OCI-LY1 (cell line): ENCODE measurements around the gene GRM3.

Source experiments
- H2AFZ ChIP-seq: fragments of 200-600 bp; sonication (generic), shearing (Covaris generic); 2 replicates; pipeline ENCODE4 v1.6.0; 2014; ENCODE audit warnings: antibody characterized with exemption, mild to moderate bottlenecking, low read length
- H3F3A ChIP-seq: fragments of 200-600 bp; sonication (generic), shearing (Covaris generic); 2 replicates; pipeline ENCODE4 v1.6.0; 2014; ENCODE audit warnings: mild to moderate bottlenecking, antibody characterized with exemption, low read length, moderate library complexity; ENCODE audit not compliant: insufficient read depth
- H3K27ac ChIP-seq: fragments of 200-600 bp; sonication (generic); 2 replicates; pipeline ENCODE4 v1.5.1; 2014; ENCODE audit warnings: low read length, mixed run types, mild to moderate bottlenecking, low read depth; ENCODE audit not compliant: poor library complexity, severe bottlenecking
- H3K27me3 ChIP-seq: fragments of 200-600 bp; sonication (generic); 2 replicates; pipeline ENCODE4 v1.6.0; 2014; ENCODE audit warnings: antibody characterized with exemption, mild to moderate bottlenecking, low read length, moderate library complexity; ENCODE audit not compliant: insufficient read depth
- H3K36me3 ChIP-seq: fragments of 200-600 bp; sonication (generic); 2 replicates; pipeline ENCODE4 v1.6.1; 2014; ENCODE audit warnings: mild to moderate bottlenecking, antibody characterized with exemption, low read length, moderate library complexity, mixed read lengths; ENCODE audit not compliant: insufficient read depth
- H3K4me1 ChIP-seq: fragments of 200-600 bp; sonication (generic); 2 replicates; pipeline ENCODE4 v1.5.1; 2014; ENCODE audit warnings: mild to moderate bottlenecking, low read length, moderate library complexity; ENCODE audit not compliant: insufficient read depth, severe bottlenecking
- H3K4me2 ChIP-seq: fragments of 200-600 bp; sonication (generic), shearing (Covaris generic); 2 replicates; pipeline ENCODE4 v1.6.1; 2014; ENCODE audit warnings: low read length
- H3K4me3 ChIP-seq: fragments of 200-600 bp; sonication (generic); 2 replicates; pipeline ENCODE4 v1.5.1; 2014; ENCODE audit warnings: low read length, low read depth, mild to moderate bottlenecking, mixed read lengths; ENCODE audit not compliant: poor library complexity, severe bottlenecking
- H3K79me2 ChIP-seq: fragments of 200-600 bp; shearing (Covaris generic); 2 replicates; pipeline ENCODE4 v1.6.1; 2016; ENCODE audit warnings: mixed run types, low read length, mixed read lengths; ENCODE audit not compliant: insufficient read depth
- H3K9ac ChIP-seq: fragments of 200-600 bp; sonication (generic), shearing (Covaris generic); 2 replicates; pipeline ENCODE4 v1.6.1; 2014; ENCODE audit warnings: mild to moderate bottlenecking, low read length, mixed read lengths
- H3K9me2 ChIP-seq: fragments of 200-600 bp; sonication (generic), shearing (Covaris generic); 2 replicates; pipeline ENCODE4 v1.6.1; 2014; ENCODE audit warnings: low read depth, mild to moderate bottlenecking, low read length, mixed read lengths
- H3K9me3 ChIP-seq: fragments of 200-600 bp; shearing (Covaris generic); 2 replicates; pipeline ENCODE4 v1.6.1; 2014; ENCODE audit warnings: low read length, mixed read lengths
- H4K20me1 ChIP-seq: fragments of 200-600 bp; sonication (generic), shearing (Covaris generic); 2 replicates; pipeline ENCODE4 v1.6.0; 2016; ENCODE audit warnings: mild to moderate bottlenecking, low read length; ENCODE audit not compliant: insufficient read depth
- CTCF ChIP-seq: fragments of 200-600 bp; sonication (generic), shearing (Covaris generic); IDR thresholded peaks from 2 replicates; pipeline ENCODE4 v1.5.1; 2017; ENCODE audit warnings: mild to moderate bottlenecking, antibody characterized with exemption, low read length, moderate library complexity, mixed read lengths
- EZH2 ChIP-seq: fragments of 200-600 bp; sonication (generic), shearing (Covaris generic); IDR thresholded peaks from 2 replicates; pipeline ENCODE4 v1.8.0; 2017; ENCODE audit warnings: borderline replicate concordance, mixed run types, mild to moderate bottlenecking, antibody characterized with exemption, low read length, moderate library complexity, mixed read lengths

Gene GRM3

GRCh38 chr7:86900886-86901285, 257.2 kb downstream of the GRM3 start:
- no peak overlapping the region for H3K27ac ChIP-seq
- H3K4me2 ChIP-seq, result no peak overlapping the region
- H3K9ac ChIP-seq, result no peak overlapping the region
- H3F3A ChIP-seq, result no peaks in the 10 kb centered on the region
- H3K9me3 ChIP-seq, result no peaks in the 10 kb centered on the region
- H3K4me3 ChIP-seq, result no peak overlapping the region
- H2AFZ ChIP-seq, result no peak overlapping the region
- no peaks in the 10 kb centered on the region for H3K79me2 ChIP-seq
- H3K9me2 ChIP-seq, result no peaks in the 10 kb centered on the region
- H4K20me1 ChIP-seq, result no peaks in the 10 kb centered on the region
- TF ChIP-seq CTCF (no peak), EZH2 (no peak)
- no peaks in the 10 kb centered on the region for H3K4me1 ChIP-seq
- no peaks in the 10 kb centered on the region for H3K27me3 ChIP-seq
- H3K36me3 ChIP-seq, result no peaks in the 10 kb centered on the region

- TF ChIP-seq EZH2 (no peak), CTCF (peak; percentile 83)
These were observed 261.5 kb downstream of the GRM3 start for GRCh38 chr7:86904949-86905834.

GRCh38 chr7:86908948-86909347, 265.2 kb downstream of the GRM3 start:
- H3K27me3 ChIP-seq, result no peaks in the 10 kb centered on the region
- no peaks in the 10 kb centered on the region for H3K79me2 ChIP-seq
- H3K27ac ChIP-seq, result no peak overlapping the region
- no peak overlapping the region for H2AFZ ChIP-seq
- no peaks in the 10 kb centered on the region for H3K9me3 ChIP-seq
- H4K20me1 ChIP-seq, result no peaks in the 10 kb centered on the region
- H3K36me3 ChIP-seq, result no peaks in the 10 kb centered on the region
- H3K4me1 ChIP-seq, result no peaks in the 10 kb centered on the region
- no peaks in the 10 kb centered on the region for H3K9me2 ChIP-seq
- no peak overlapping the region for H3K4me3 ChIP-seq
- H3F3A ChIP-seq, result no peaks in the 10 kb centered on the region
- TF ChIP-seq CTCF (no peak), EZH2 (no peak)
- H3K4me2 ChIP-seq, result no peak overlapping the region
- no peak overlapping the region for H3K9ac ChIP-seq

More at GRCh38 chr7:86904949-86905834, 261.5 kb downstream of the GRM3 start:
- H3K36me3 ChIP-seq, result no peaks in the 10 kb centered on the region
- H3K79me2 ChIP-seq, result no peaks in the 10 kb centered on the region
- H3K4me3 ChIP-seq, result no peak overlapping the region
- no peaks in the 10 kb centered on the region for H3K9me2 ChIP-seq
- H3K4me2 ChIP-seq, result no peak overlapping the region
- no peaks in the 10 kb centered on the region for H4K20me1 ChIP-seq
- H3K27ac ChIP-seq, result no peak overlapping the region
- H3K9ac ChIP-seq, result no peak overlapping the region
- H3K27me3 ChIP-seq, result no peaks in the 10 kb centered on the region
- H3F3A ChIP-seq, result no peaks in the 10 kb centered on the region
- H2AFZ ChIP-seq, result no peak overlapping the region
- no peaks in the 10 kb centered on the region for H3K9me3 ChIP-seq
- H3K4me1 ChIP-seq, result no peaks in the 10 kb centered on the region
